ENCODE results near the gene MYO15A.

MYO15A gene

GRCh38 chr17:18115517-18115916 is 7.0 kb downstream of the MYO15A start:
- no peak for TF ChIP-seq ZNF274 (IDR thresholded peaks at IDR 0.05; ENCODE audit: low read depth, low read length)
- H3K4me3 ChIP-seq (ENCODE audit: low read length) = no peak overlapping the region

GRCh38 chr17:18116078-18116477 is 7.5 kb downstream of the MYO15A start:
- no peak overlapping the region for H3K4me3 ChIP-seq (ENCODE audit: low read length)
- TF ChIP-seq ZNF274 (IDR thresholded peaks at IDR 0.05; ENCODE audit: low read depth, low read length) = no peak

GRCh38 chr17:18117533-18117932 is 9.0 kb downstream of the MYO15A start:
- no peak overlapping the region for H3K4me3 ChIP-seq (ENCODE audit: low read length)
- TF ChIP-seq ZNF274 (IDR thresholded peaks at IDR 0.05; ENCODE audit: low read depth, low read length) = no peak

GRCh38 chr17:18117982-18118975 is 9.7 kb downstream of the MYO15A start:
- no peak for TF ChIP-seq ZNF274 (IDR thresholded peaks at IDR 0.05; ENCODE audit: low read depth, low read length)
- H3K4me3 ChIP-seq (ENCODE audit: low read length) = no peak overlapping the region

GRCh38 chr17:18119166-18119745 is 10.7 kb downstream of the MYO15A start:
- TF ChIP-seq ZNF274 (IDR thresholded peaks at IDR 0.05; ENCODE audit: low read depth, low read length) = no peak
- H3K4me3 ChIP-seq (ENCODE audit: low read length) = no peak overlapping the region

- no peak for TF ChIP-seq ZNF274 (IDR thresholded peaks at IDR 0.05; ENCODE audit: low read depth, low read length)
- H3K4me3 ChIP-seq (ENCODE audit: low read length) = no peak overlapping the region
Measured at GRCh38 chr17:18119938-18120337, 11.4 kb downstream of the MYO15A start.

- no peak for TF ChIP-seq ZNF274 (IDR thresholded peaks at IDR 0.05; ENCODE audit: low read depth, low read length)
- no peak overlapping the region for H3K4me3 ChIP-seq (ENCODE audit: low read length)
Measured at GRCh38 chr17:18120461-18121017, 12.0 kb downstream of the MYO15A start.

- H3K4me3 ChIP-seq (ENCODE audit: low read length) = no peak overlapping the region
- no peak for TF ChIP-seq ZNF274 (IDR thresholded peaks at IDR 0.05; ENCODE audit: low read depth, low read length)
Measured at GRCh38 chr17:18121144-18121910, 12.8 kb downstream of the MYO15A start.

GRCh38 chr17:18122990-18123753 is 14.6 kb downstream of the MYO15A start:
- TF ChIP-seq ZNF274 (IDR thresholded peaks at IDR 0.05; ENCODE audit: low read depth, low read length) = no peak
- H3K4me3 ChIP-seq (ENCODE audit: low read length) = no peak overlapping the region

GRCh38 chr17:18124345-18125126 is 16.0 kb downstream of the MYO15A start:
- H3K4me3 ChIP-seq (ENCODE audit: low read length) = no peak overlapping the region
- TF ChIP-seq ZNF274 (IDR thresholded peaks at IDR 0.05; ENCODE audit: low read depth, low read length) = no peak

GRCh38 chr17:18129041-18129502 is 20.5 kb downstream of the MYO15A start:
- H3K4me3 ChIP-seq (ENCODE audit: low read length) = no peak overlapping the region
- no peak for TF ChIP-seq ZNF274 (IDR thresholded peaks at IDR 0.05; ENCODE audit: low read depth, low read length)

GRCh38 chr17:18132711-18133110 is 24.2 kb downstream of the MYO15A start:
- no peak for TF ChIP-seq ZNF274 (IDR thresholded peaks at IDR 0.05; ENCODE audit: low read depth, low read length)

GRCh38 chr17:18136357-18136756 is 27.8 kb downstream of the MYO15A start:
- H3K4me3 ChIP-seq (ENCODE audit: low read length) = no peak overlapping the region
- TF ChIP-seq ZNF274 (IDR thresholded peaks at IDR 0.05; ENCODE audit: low read depth, low read length) = no peak

More at GRCh38 chr17:18132711-18133110, 24.2 kb downstream of the MYO15A start:
- no peak overlapping the region for H3K4me3 ChIP-seq (ENCODE audit: low read length)

All from GM08714 (cell line).